HepG2 (cell line): Measurements from ENCODE around the gene TBC1D10B. TPM values are rescaled to one million over a fixed set of nuclear protein-coding genes. Genes with fewer than 3 reads are reported as not detected.

Experiments used
- FIP1L1 ChIP-seq: fragments of 200-400 bp; formaldehyde crosslinking; IDR thresholded peaks from 2 replicates; pipeline ENCODE4 v1.6.1; 2018; ENCODE audit warnings: low read depth, mild to moderate bottlenecking, low read length, moderate library complexity, borderline replicate concordance; ENCODE audit not compliant: insufficient read depth
- HOXD1 ChIP-seq: sonication (generic); formaldehyde crosslinking; IDR thresholded peaks from 2 replicates; pipeline ENCODE4 v1.5.0; 2020; ENCODE audit warnings: missing genetic modification reagents
- MEIS1 ChIP-seq: sonication (generic); formaldehyde crosslinking; IDR thresholded peaks from 2 replicates; pipeline ENCODE4 v1.9.0; 2021; ENCODE audit warnings: mild to moderate bottlenecking, missing genetic modification reagents, moderate library complexity, borderline replicate concordance
- MZF1 ChIP-seq: sonication (generic); formaldehyde crosslinking; IDR thresholded peaks from 2 replicates; pipeline ENCODE4 v1.8.1; 2023; ENCODE audit warnings: mild to moderate bottlenecking, missing genetic modification reagents, borderline replicate concordance
- POLR2AphosphoS5 ChIP-seq: IDR thresholded peaks from 2 replicates; pipeline ENCODE4 v1.6.1; 2012; ENCODE audit warnings: low read depth, low read length
- TBP ChIP-seq: sonication (generic); formaldehyde crosslinking; IDR thresholded peaks from 2 replicates; pipeline ENCODE4 v1.5.0; 2020; ENCODE audit warnings: missing genetic modification reagents
- TBX3 ChIP-seq: fragments of 450-650 bp; IDR thresholded peaks from 2 replicates; pipeline ENCODE4 v1.6.1; 2017; ENCODE audit warnings: antibody characterized with exemption, mild to moderate bottlenecking, inconsistent platforms, borderline replicate concordance
- ZBTB25 ChIP-seq: IDR thresholded peaks from 2 replicates; pipeline ENCODE4 v1.6.1; 2018; ENCODE audit warnings: missing genetic modification reagents
- ZNF253 ChIP-seq: sonication (generic); formaldehyde crosslinking; IDR thresholded peaks from 2 replicates; pipeline ENCODE4 v1.8.0; 2022; ENCODE audit warnings: mild to moderate bottlenecking, missing genetic modification reagents, borderline replicate concordance
- ZNF333 ChIP-seq: sonication (generic); formaldehyde crosslinking; IDR thresholded peaks from 2 replicates; pipeline ENCODE4 v1.4.0; 2020; ENCODE audit warnings: mild to moderate bottlenecking, missing genetic modification reagents, borderline replicate concordance
- ZNF567 ChIP-seq: sonication (generic); formaldehyde crosslinking; IDR thresholded peaks from 2 replicates; pipeline ENCODE4 v1.8.1; 2023; ENCODE audit warnings: mild to moderate bottlenecking, missing genetic modification reagents, borderline replicate concordance
- ZNF670 ChIP-seq: sonication (generic); formaldehyde crosslinking; IDR thresholded peaks from 2 replicates; pipeline ENCODE4 v1.8.0; 2022; ENCODE audit warnings: mild to moderate bottlenecking, missing genetic modification reagents, borderline replicate concordance
- ZNF839 ChIP-seq: sonication (generic); formaldehyde crosslinking; IDR thresholded peaks from 2 replicates; pipeline ENCODE4 v1.4.0; 2020; ENCODE audit warnings: missing genetic modification reagents, mild to moderate bottlenecking, borderline replicate concordance
- ZNF891 ChIP-seq: sonication (generic); formaldehyde crosslinking; IDR thresholded peaks from 2 replicates; pipeline ENCODE4 v1.5.0; 2020; ENCODE audit warnings: mild to moderate bottlenecking, missing genetic modification reagents
- polyA plus RNA-seq, 8 experiments: library from polyadenylated mRNA; depleted of rRNA in 3 of 8; stranded (reverse) in 7 of 8; unstranded in 1 of 8; fragments of >200 nt; fragmentation: Illumina TruSeq in 4 of 8; extraction: Trizol in 4 of 8; gene quantifications; 2 replicates each; pipeline versions ENCODE4 v1.2.1 to v1.2.3, GENCODE V29; 2011 to 2016; ENCODE audit warnings: low read depth in 4 of 8, missing spikeins in 1 of 8, mixed read lengths in 1 of 8; ENCODE audit not compliant: insufficient read depth in 1 of 8
- total RNA-seq, 5 experiments: library from RNA; depleted of rRNA; stranded (reverse); fragments of >200 nt; fragmentation: Illumina TruSeq; extraction: Trizol; gene quantifications; 2 replicates each; pipeline ENCODE4 v1.2.3, GENCODE V29; 2016; ENCODE audit warnings: low read depth in 1 of 5
- TF ChIP-seq, protein P1 (sequence below): IDR thresholded peaks from 2 replicates; pipeline ENCODE4 v1.4.0; 2020; ENCODE audit warnings: mild to moderate bottlenecking, missing genetic modification reagents
- TF ChIP-seq, protein P2 (sequence below): sonication (generic); formaldehyde crosslinking; IDR thresholded peaks from 2 replicates; pipeline ENCODE4 v1.9.0; 2021; ENCODE audit warnings: missing genetic modification reagents, mild to moderate bottlenecking, borderline replicate concordance
- TF ChIP-seq, protein P3 (sequence below): sonication (generic); formaldehyde crosslinking; IDR thresholded peaks from 2 replicates; pipeline ENCODE4 v1.9.0; 2022; ENCODE audit warnings: missing genetic modification reagents, mild to moderate bottlenecking, borderline replicate concordance
- TF ChIP-seq, protein P4 (sequence below): sonication (generic); formaldehyde crosslinking; conservative IDR thresholded peaks from 2 replicates; pipeline ENCODE4 v1.5.0; 2020; ENCODE audit warnings: missing genetic modification reagents

The TBC1D10B gene
- total and polyA plus RNA-seq, 2 of the 13 experiments (the other 11 are each of a cell fraction or from before 2014, with no cell fraction given), result 15.7 to 24.8 TPM

GRCh38 chr16:30407102-30407803 lies 37.0 kb upstream of the TBC1D10B start, which contains the start of gene ZNF771 (continued):
- TF ChIP-seq, protein P1, sequence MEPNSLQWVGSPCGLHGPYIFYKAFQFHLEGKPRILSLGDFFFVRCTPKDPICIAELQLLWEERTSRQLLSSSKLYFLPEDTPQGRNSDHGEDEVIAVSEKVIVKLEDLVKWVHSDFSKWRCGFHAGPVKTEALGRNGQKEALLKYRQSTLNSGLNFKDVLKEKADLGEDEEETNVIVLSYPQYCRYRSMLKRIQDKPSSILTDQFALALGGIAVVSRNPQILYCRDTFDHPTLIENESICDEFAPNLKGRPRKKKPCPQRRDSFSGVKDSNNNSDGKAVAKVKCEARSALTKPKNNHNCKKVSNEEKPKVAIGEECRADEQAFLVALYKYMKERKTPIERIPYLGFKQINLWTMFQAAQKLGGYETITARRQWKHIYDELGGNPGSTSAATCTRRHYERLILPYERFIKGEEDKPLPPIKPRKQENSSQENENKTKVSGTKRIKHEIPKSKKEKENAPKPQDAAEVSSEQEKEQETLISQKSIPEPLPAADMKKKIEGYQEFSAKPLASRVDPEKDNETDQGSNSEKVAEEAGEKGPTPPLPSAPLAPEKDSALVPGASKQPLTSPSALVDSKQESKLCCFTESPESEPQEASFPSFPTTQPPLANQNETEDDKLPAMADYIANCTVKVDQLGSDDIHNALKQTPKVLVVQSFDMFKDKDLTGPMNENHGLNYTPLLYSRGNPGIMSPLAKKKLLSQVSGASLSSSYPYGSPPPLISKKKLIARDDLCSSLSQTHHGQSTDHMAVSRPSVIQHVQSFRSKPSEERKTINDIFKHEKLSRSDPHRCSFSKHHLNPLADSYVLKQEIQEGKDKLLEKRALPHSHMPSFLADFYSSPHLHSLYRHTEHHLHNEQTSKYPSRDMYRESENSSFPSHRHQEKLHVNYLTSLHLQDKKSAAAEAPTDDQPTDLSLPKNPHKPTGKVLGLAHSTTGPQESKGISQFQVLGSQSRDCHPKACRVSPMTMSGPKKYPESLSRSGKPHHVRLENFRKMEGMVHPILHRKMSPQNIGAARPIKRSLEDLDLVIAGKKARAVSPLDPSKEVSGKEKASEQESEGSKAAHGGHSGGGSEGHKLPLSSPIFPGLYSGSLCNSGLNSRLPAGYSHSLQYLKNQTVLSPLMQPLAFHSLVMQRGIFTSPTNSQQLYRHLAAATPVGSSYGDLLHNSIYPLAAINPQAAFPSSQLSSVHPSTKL (CRISPR knock-in tag), result peak; percentile 80
- peak; percentile 70; the same call in 1 of the 2 replicates for TF ChIP-seq MZF1
- TF ChIP-seq ZNF670, result no peak
- peak; percentile 46; the same call in 1 of the 2 replicates for TF ChIP-seq TBX3
- TF ChIP-seq ZBTB25, result no peak
- TF ChIP-seq MEIS1, result peak; percentile 91
- peak; percentile 89; the same call in 1 of the 2 replicates for TF ChIP-seq ZNF839 (CRISPR knock-in tag)
- no peak; the same call in 1 of the 2 replicates for TF ChIP-seq ZNF567 (CRISPR knock-in tag)
- TF ChIP-seq ZNF253, result peak; percentile 22; the same call in 1 of the 2 replicates
- TF ChIP-seq ZNF333 (CRISPR knock-in tag), result peak; percentile 91
- 0 out of 2 replicates have a peak, but pooled peaks have one; percentile 62 for TF ChIP-seq FIP1L1
- no peak for TF ChIP-seq TBP (CRISPR knock-in tag)
- TF ChIP-seq, protein P2, sequence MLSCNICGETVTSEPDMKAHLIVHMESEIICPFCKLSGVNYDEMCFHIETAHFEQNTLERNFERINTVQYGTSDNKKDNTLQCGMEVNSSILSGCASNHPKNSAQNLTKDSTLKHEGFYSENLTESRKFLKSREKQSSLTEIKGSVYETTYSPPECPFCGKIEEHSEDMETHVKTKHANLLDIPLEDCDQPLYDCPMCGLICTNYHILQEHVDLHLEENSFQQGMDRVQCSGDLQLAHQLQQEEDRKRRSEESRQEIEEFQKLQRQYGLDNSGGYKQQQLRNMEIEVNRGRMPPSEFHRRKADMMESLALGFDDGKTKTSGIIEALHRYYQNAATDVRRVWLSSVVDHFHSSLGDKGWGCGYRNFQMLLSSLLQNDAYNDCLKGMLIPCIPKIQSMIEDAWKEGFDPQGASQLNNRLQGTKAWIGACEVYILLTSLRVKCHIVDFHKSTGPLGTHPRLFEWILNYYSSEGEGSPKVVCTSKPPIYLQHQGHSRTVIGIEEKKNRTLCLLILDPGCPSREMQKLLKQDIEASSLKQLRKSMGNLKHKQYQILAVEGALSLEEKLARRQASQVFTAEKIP (CRISPR knock-in tag), result no peak
- TF ChIP-seq, protein P3, sequence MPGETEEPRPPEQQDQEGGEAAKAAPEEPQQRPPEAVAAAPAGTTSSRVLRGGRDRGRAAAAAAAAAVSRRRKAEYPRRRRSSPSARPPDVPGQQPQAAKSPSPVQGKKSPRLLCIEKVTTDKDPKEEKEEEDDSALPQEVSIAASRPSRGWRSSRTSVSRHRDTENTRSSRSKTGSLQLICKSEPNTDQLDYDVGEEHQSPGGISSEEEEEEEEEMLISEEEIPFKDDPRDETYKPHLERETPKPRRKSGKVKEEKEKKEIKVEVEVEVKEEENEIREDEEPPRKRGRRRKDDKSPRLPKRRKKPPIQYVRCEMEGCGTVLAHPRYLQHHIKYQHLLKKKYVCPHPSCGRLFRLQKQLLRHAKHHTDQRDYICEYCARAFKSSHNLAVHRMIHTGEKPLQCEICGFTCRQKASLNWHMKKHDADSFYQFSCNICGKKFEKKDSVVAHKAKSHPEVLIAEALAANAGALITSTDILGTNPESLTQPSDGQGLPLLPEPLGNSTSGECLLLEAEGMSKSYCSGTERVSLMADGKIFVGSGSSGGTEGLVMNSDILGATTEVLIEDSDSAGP (CRISPR knock-in tag), result peak; percentile 88
- TF ChIP-seq, protein P4, sequence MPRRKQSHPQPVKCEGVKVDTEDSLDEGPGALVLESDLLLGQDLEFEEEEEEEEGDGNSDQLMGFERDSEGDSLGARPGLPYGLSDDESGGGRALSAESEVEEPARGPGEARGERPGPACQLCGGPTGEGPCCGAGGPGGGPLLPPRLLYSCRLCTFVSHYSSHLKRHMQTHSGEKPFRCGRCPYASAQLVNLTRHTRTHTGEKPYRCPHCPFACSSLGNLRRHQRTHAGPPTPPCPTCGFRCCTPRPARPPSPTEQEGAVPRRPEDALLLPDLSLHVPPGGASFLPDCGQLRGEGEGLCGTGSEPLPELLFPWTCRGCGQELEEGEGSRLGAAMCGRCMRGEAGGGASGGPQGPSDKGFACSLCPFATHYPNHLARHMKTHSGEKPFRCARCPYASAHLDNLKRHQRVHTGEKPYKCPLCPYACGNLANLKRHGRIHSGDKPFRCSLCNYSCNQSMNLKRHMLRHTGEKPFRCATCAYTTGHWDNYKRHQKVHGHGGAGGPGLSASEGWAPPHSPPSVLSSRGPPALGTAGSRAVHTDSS, result no peak
- peak; percentile 80 for TF ChIP-seq POLR2AphosphoS5
- TF ChIP-seq ZNF891 (CRISPR knock-in tag), result peak; percentile 83
- TF ChIP-seq HOXD1 (CRISPR knock-in tag), result no peak; the same call in 1 of the 2 replicates
